Osteoblast (primary cell): ENCODE measurements around the gene ULBP1. TPM values are rescaled to one million over a fixed set of nuclear protein-coding genes. Genes with fewer than 3 reads are reported as not detected.
A peak's percentile ranks its signal among the peaks of the same experiment; 100 is the strongest.
"Not testable (repeated sequence)": the region's sequence is repeated elsewhere in the genome, so short reads cannot be mapped to it uniquely, and the experiment has no call there.

Source experiments
- DNase-seq: peaks from one replicate; pipeline ENCODE4 v3.0.0; 2011; ENCODE audit warnings: low spot score, mixed read lengths; ENCODE audit not compliant: insufficient read length; ENCODE audit errors: missing footprints
- H2AFZ ChIP-seq: 2 replicates; pipeline ENCODE4 v1.6.0; 2011; ENCODE audit warnings: mild to moderate bottlenecking, low read length
- H3K27ac ChIP-seq: 2 replicates; pipeline ENCODE4 v1.5.1; 2011; ENCODE audit warnings: mild to moderate bottlenecking, low read depth, low read length, moderate library complexity
- H3K27me3 ChIP-seq: 2 replicates; pipeline ENCODE4 v1.6.0; 2012; ENCODE audit warnings: mild to moderate bottlenecking, control low read depth, inconsistent platforms, low read length, moderate library complexity; ENCODE audit not compliant: insufficient read depth
- H3K36me3 ChIP-seq: 2 replicates; pipeline ENCODE4 v1.5.1; 2011; ENCODE audit warnings: mild to moderate bottlenecking, low read length, control low read depth, moderate library complexity; ENCODE audit not compliant: insufficient read depth
- H3K4me1 ChIP-seq: 2 replicates; pipeline ENCODE4 v1.5.1; 2011; ENCODE audit warnings: mild to moderate bottlenecking, low read length, control low read depth, moderate library complexity; ENCODE audit not compliant: insufficient read depth
- H3K4me2 ChIP-seq: 2 replicates; pipeline ENCODE4 v1.6.0; 2011; ENCODE audit warnings: mild to moderate bottlenecking, low read length; ENCODE audit not compliant: insufficient read depth
- H3K4me3 ChIP-seq: fragments of 200-600 bp; sonication (generic); 3 replicates; pipeline ENCODE4 v1.5.1; 2012; ENCODE audit warnings: mild to moderate bottlenecking, low read length, inconsistent platforms; ENCODE audit not compliant: insufficient read depth
- H3K79me2 ChIP-seq: 2 replicates; pipeline ENCODE4 v1.6.0; 2012; ENCODE audit warnings: mild to moderate bottlenecking, low read length, control low read depth, inconsistent platforms; ENCODE audit not compliant: insufficient read depth
- H3K9me3 ChIP-seq: 2 replicates; pipeline ENCODE4 v1.5.1; 2011; ENCODE audit warnings: low read depth, low read length, control low read depth
- H4K20me1 ChIP-seq: 2 replicates; pipeline ENCODE4 v1.6.0; 2012; ENCODE audit warnings: mild to moderate bottlenecking, low read length, control low read depth; ENCODE audit not compliant: insufficient read depth
- CTCF ChIP-seq: IDR thresholded peaks from 2 replicates; pipeline ENCODE4 v1.5.1; 2011; ENCODE audit warnings: mild to moderate bottlenecking, low read depth, low read length, moderate library complexity; ENCODE audit errors: extremely low read depth
- total RNA-seq: library from RNA; depleted of rRNA; stranded (reverse); fragments of >200 nt; gene quantifications from 2 replicates; pipeline ENCODE4 v1.2.3, GENCODE V29; 2012

Gene ULBP1
- total RNA-seq, 1 donor: 0.72 TPM

GRCh38 chr6:150016324-150017185 lies 52.8 kb downstream of the ULBP1 start:
- DNase-seq: peak; percentile 89
- H3K27ac ChIP-seq: no peak overlapping the region
- no peak overlapping the region for H2AFZ ChIP-seq
- H3K36me3 ChIP-seq: no peaks in the 10 kb centered on the region
- H3K4me3 ChIP-seq: no peak overlapping the region
- H4K20me1 ChIP-seq: no peaks in the 10 kb centered on the region
- no peaks in the 10 kb centered on the region for H3K79me2 ChIP-seq
- H3K9me3 ChIP-seq: no peaks in the 10 kb centered on the region
- no peak overlapping the region for H3K4me2 ChIP-seq
- peaks cover 62% of the 10 kb centered on the region for H3K27me3 ChIP-seq
- TF ChIP-seq CTCF: peak; percentile 58
- no peaks in the 10 kb centered on the region for H3K4me1 ChIP-seq

DNA sequence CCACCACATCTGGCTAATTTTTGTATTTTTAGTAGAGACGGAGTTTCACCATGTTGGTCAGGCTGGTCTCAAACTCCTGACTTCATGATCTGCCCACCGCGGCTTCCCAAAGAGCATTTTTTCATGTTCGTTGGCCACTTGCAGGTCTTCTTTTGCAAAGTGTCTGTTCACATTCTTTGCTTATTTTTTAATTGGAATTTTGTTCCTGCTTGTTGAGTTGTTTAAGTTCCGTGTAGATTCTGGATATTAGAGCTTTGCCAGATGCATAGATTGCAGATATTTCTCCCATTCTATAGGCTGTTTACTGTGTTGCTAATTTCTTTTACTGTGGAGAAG lies 53.4 kb downstream of the ULBP1 start:
- H3K27ac ChIP-seq, H3K4me2 ChIP-seq, DNase-seq, H2AFZ ChIP-seq, H3K79me2 ChIP-seq, H3K36me3 ChIP-seq, H3K4me3 ChIP-seq, H3K4me1 ChIP-seq, H4K20me1 ChIP-seq, H3K9me3 ChIP-seq: not testable (repeated sequence)
- TF ChIP-seq CTCF: peak; percentile 31
- H3K27me3 ChIP-seq: peaks cover 56% of the 10 kb centered on the region

GRCh38 chr6:150018846-150019580 lies 55.3 kb downstream of the ULBP1 start:
- Histone ChIP-seq H3K27me3 (peaks cover 40% of the 10 kb centered on the region), H3K36me3 (no peaks in the 10 kb centered on the region), H4K20me1 (no peaks in the 10 kb centered on the region), H3K79me2 (no peaks in the 10 kb centered on the region), H2AFZ (no peak overlapping the region), H3K27ac (no peak overlapping the region), H3K4me3 (no peak overlapping the region), H3K4me1 (no peaks in the 10 kb centered on the region), H3K4me2 (no peak overlapping the region), H3K9me3 (no peaks in the 10 kb centered on the region)
- no peak for DNase-seq
- TF ChIP-seq CTCF: no peak

- not testable (repeated sequence) for H3K36me3 ChIP-seq, H3K27ac ChIP-seq, H3K79me2 ChIP-seq, H3K4me3 ChIP-seq, H4K20me1 ChIP-seq, DNase-seq, H3K4me1 ChIP-seq, H2AFZ ChIP-seq, H3K9me3 ChIP-seq, H3K4me2 ChIP-seq
- peaks cover 39% of the 10 kb centered on the region for H3K27me3 ChIP-seq
Observed at GRCh38 chr6:150021870-150022269, 58.1 kb downstream of the ULBP1 start.

Other genes starting within 250 kb of the ULBP1 start
- gene LATS1, start 245.8 kb upstream of the ULBP1 start, total RNA-seq: 25.0 and 29.2 TPM in 2 replicates
- gene NUP43, start 217.4 kb upstream of the ULBP1 start, total RNA-seq: 17.7 and 25.0 TPM in 2 replicates
- gene PCMT1, start 214.2 kb upstream of the ULBP1 start, total RNA-seq: 91.6 and 104 TPM in 2 replicates
- gene LRP11, start 99.6 kb upstream of the ULBP1 start, total RNA-seq: 39.4 and 54.2 TPM in 2 replicates
- gene RAET1E, start 65.8 kb upstream of the ULBP1 start, total RNA-seq: 0.36 and 0.88 TPM in 2 replicates
- 1.5 and 1.8 TPM in 2 replicates for gene RAET1G, start 40.8 kb upstream of the ULBP1 start, total RNA-seq
- 2.5 and 3.2 TPM in 2 replicates for gene ULBP2, start 21.9 kb upstream of the ULBP1 start, total RNA-seq
- gene RAET1L, start 61.6 kb downstream of the ULBP1 start, total RNA-seq: not detected in 2 replicates
- gene ULBP3, start 105.2 kb downstream of the ULBP1 start, total RNA-seq: 11.2 and 12.7 TPM in 2 replicates
- 3.6 and 3.8 TPM in 2 replicates for gene PPP1R14C, start 179.1 kb downstream of the ULBP1 start, total RNA-seq